HG02938 (cell line): ENCODE measurements around the gene NECAB3.
"Not testable (repeated sequence)": the region's sequence is repeated elsewhere in the genome, so short reads cannot be mapped to it uniquely, and the experiment has no call there.

Experiments
- ATAC-seq: cut with Tn5 transposase; IDR thresholded peaks from one replicate; pipeline ENCODE4 v1.9.1; 2021; ENCODE audit warnings: mild to moderate bottlenecking, moderate library complexity; ENCODE audit not compliant: unreplicated experiment

Gene NECAB3

GRCh38 chr20:33651562-33652048, 22.6 kb downstream of the NECAB3 start:
- no peak for ATAC-seq

- ATAC-seq = no peak
These were observed 23.3 kb downstream of the NECAB3 start for GRCh38 chr20:33650753-33651561.

GRCh38 chr20:33650111-33650752, 24.0 kb downstream of the NECAB3 start:
- ATAC-seq = no peak

- ATAC-seq = no peak
These were observed 25.0 kb downstream of the NECAB3 start for GRCh38 chr20:33649201-33649681.

GRCh38 chr20:33648396-33649004, 25.7 kb downstream of the NECAB3 start:
- ATAC-seq = no peak

- no peak for ATAC-seq
These were observed 26.4 kb downstream of the NECAB3 start for GRCh38 chr20:33647603-33648395.

- not testable (repeated sequence) for ATAC-seq
These were observed 27.1 kb downstream of the NECAB3 start for GRCh38 chr20:33646959-33647602.

GRCh38 chr20:33646191-33646590, 28.0 kb downstream of the NECAB3 start:
- no peak for ATAC-seq

- no peak for ATAC-seq
These were observed 28.8 kb downstream of the NECAB3 start for GRCh38 chr20:33645396-33645795.

- no peak for ATAC-seq
These were observed 29.2 kb downstream of the NECAB3 start for GRCh38 chr20:33645072-33645358.

- no peak for ATAC-seq
These were observed 29.7 kb downstream of the NECAB3 start for GRCh38 chr20:33644313-33645071.

GRCh38 chr20:33640287-33640686, 33.9 kb downstream of the NECAB3 start:
- ATAC-seq = no peak

GRCh38 chr20:33636776-33637175, 37.5 kb downstream of the NECAB3 start:
- ATAC-seq = no peak

- no peak for ATAC-seq
These were observed 38.9 kb downstream of the NECAB3 start for GRCh38 chr20:33635341-33635740.

GRCh38 chr20:33631910-33632309, 42.3 kb downstream of the NECAB3 start:
- not testable (repeated sequence) for ATAC-seq

GRCh38 chr20:33630507-33630906, 43.7 kb downstream of the NECAB3 start:
- no peak for ATAC-seq

GRCh38 chr20:33629979-33630378, 44.2 kb downstream of the NECAB3 start:
- ATAC-seq = no peak

GRCh38 chr20:33629533-33629932, 44.7 kb downstream of the NECAB3 start:
- no peak for ATAC-seq

- ATAC-seq = no peak
These were observed 46.5 kb downstream of the NECAB3 start for GRCh38 chr20:33627577-33628216.
